ENCODE data around the gene MYH9. TPM values are rescaled to one million over a fixed set of nuclear protein-coding genes. Genes with fewer than 3 reads are reported as not detected.
"Not testable (repeated sequence)": the region's sequence is repeated elsewhere in the genome, so short reads cannot be mapped to it uniquely, and the experiment has no call there.

Gene MYH9
- total RNA-seq, 1 experiment from 2014 or later, result 380 TPM

DNA sequence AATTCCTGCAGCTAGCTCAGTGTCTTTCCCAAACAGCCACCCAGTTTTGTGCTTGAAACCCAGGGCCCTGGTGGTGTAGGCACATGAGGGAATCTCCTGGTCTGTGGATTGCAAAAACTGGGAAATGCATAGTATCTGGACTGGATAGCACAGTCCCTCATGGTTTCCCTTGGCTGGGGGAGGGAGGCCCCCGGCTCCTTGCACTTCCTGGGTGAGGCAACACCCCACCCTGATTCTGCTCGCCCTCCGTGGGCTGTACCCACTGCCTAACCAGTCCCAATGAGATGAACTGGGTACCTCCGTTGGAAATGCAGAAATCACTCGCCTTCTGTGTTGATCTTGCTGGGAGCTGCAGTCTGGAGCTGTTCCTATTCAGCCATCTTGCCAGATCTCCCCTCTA is 115.8 kb downstream of the MYH9 start:
- DNase-seq, H3K27me3 ChIP-seq, H3K9me3 ChIP-seq, H3K36me3 ChIP-seq, H3K4me3 ChIP-seq: not testable (repeated sequence)

DNA sequence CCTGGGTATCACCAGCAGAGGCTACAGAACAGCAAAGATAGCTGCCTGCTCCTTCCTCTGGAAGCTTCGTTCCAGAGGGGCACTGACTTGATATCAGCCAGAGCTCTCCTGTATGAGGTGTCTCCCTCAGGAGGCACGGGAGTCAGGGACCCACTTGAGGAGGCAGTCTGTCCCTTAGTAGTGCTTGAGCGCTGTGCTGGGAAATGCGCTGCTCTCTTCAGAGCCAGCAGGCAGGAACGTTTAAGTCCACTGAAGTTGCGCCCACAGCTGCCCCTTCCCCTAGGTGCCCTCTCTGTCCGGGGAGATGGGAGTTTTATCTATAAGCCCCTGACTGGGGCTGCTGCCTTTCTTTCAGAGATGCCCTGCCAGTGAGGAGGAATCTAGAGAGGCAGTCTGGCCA is 116.5 kb downstream of the MYH9 start:
- not testable (repeated sequence) for DNase-seq, H3K4me3 ChIP-seq, H3K9me3 ChIP-seq, H3K27me3 ChIP-seq, H3K36me3 ChIP-seq

DNA sequence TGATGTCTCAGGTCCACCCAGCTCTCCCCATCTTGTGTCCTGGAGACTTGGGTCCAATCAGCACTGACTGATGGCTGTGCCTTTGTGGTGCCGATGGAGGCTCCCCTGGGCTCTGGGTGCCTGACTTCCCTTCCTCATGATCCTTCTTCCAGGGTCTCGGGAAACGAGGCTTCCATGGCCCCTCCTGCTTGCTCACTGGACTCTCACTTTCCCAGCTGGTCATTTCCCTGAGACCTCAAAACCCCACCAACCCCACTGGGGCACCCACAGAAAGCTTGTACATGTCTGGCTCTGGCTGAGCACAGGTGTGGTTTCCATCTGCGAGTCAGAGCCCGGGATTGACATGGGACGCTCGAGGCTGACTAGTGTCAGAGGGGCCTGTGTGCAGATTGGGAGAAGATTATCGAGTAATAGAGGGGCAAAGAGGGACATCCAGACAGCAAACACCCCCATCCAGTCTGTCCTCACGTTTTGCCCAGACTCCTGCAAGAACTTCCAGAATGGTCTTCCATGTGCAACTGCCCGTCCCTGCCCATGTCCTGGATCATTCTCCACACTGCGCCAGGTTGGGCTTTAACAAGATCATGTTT is 119.8 kb downstream of the MYH9 start:
- Histone ChIP-seq H3K27me3 (no peaks in the 10 kb centered on the region), H3K9me3 (no peaks in the 10 kb centered on the region), H3K4me3 (no peak overlapping the region), H3K36me3 (no peaks in the 10 kb centered on the region)
- no peak for DNase-seq

DNA sequence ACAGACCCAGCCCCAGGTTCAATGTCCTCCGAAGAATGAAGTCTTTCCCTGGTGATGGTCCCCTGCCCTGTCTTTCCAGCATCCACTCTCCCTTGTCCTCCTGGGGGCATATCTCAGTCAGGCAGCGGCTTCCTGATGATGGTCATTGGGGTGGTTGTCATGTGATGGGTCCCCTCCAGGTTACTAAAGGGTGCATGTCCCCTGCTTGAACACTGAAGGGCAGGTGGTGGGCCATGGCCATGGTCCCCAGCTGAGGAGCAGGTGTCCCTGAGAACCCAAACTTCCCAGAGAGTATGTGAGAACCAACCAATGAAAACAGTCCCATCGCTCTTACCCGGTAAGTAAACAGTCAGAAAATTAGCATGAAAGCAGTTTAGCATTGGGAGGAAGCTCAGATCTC is 120.7 kb downstream of the MYH9 start:
- DNase-seq, result no peak
- no peak overlapping the region for H3K4me3 ChIP-seq

DNA sequence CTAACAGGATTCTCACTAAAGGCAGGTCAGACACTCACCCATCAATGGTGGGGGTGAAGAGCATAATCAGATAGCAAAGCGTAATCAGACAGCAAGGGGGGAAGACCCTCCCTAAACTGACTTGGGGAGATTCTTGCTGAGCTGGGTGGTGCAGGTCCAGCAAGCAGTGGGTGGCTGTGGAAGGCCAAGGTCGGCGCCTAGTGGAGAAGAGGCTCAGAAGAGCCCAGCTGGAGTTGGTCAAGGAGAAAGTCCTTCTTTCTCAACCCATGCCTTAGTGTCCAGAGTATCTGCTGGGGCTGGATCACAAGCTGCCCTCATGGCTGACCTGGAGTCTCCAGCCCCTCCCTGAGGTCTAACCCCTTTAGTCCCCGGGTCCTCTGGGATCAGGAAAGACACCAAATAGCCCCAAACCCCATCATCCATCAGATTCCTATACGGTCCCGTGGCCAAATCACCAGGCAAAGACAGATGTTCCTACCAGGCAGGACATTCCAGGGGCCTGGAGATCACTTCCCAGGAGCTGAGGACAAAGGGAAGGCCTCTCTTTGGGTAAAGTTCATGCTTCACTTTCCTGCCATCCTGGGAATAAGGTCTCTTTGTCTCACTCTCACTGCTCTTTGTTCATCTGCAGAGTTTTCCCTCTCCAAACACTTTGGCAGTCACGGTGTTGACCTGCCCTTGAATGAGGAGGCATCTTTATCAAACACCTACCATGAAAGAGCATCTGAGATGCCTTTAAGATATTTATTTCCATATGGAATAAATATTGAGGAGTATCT is 123.7 kb downstream of the MYH9 start:
- not testable (repeated sequence) for DNase-seq, H3K4me3 ChIP-seq

More for the DNA sequence above, 120.7 kb downstream of the MYH9 start:
- H3K9me3 ChIP-seq, result no peaks in the 10 kb centered on the region
- no peaks in the 10 kb centered on the region for H3K36me3 ChIP-seq
- H3K27me3 ChIP-seq, result no peaks in the 10 kb centered on the region

DNA sequence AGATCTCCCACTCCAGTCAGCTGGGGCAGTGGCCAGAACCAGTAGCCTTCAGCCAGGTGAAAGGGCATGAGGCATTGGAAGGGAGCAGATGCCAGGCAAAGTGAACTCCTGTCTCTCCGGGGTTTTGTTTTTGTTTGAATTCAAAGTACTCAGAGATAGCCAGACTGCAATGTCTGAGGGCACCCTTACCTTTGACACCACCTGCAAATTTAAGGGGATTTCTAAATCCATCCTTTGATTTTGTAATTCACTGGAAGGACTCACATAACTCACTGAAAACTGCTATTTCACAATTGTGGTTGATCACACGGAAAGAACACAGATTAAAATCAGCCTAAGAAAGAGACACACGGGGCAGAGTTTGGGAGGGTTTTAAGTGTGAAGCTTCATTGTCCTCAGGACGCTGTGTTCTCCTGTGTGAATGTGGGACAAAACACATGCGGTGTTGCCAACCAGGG is 124.5 kb downstream of the MYH9 start:
- not testable (repeated sequence) for H3K36me3 ChIP-seq, H3K4me3 ChIP-seq, H3K27me3 ChIP-seq, H3K9me3 ChIP-seq, DNase-seq

More for the DNA sequence above, 123.7 kb downstream of the MYH9 start:
- not testable (repeated sequence) for H3K36me3 ChIP-seq, H3K9me3 ChIP-seq, H3K27me3 ChIP-seq

DNA sequence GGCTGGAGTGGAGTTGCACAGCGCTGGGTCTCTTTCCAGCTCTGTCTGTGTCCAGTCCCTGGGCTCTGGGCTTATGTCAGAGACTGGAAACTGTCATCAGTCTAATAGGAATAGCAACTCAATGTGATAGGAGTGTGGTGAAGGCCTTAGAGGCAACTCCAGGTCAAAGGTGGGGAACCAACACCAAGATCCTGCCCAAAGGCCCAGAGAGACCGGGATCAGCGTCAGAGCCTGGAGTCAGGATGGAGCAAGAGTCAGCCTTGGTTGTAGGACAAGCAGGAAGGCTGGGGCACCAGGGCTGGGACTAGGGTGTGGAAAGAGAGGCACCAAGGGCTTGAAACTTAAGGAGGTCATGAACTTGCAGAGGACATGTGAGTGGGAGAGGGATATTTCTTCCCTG is 125.5 kb downstream of the MYH9 start:
- H3K27me3 ChIP-seq, H3K36me3 ChIP-seq, H3K4me3 ChIP-seq, H3K9me3 ChIP-seq, DNase-seq: not testable (repeated sequence)

DNA sequence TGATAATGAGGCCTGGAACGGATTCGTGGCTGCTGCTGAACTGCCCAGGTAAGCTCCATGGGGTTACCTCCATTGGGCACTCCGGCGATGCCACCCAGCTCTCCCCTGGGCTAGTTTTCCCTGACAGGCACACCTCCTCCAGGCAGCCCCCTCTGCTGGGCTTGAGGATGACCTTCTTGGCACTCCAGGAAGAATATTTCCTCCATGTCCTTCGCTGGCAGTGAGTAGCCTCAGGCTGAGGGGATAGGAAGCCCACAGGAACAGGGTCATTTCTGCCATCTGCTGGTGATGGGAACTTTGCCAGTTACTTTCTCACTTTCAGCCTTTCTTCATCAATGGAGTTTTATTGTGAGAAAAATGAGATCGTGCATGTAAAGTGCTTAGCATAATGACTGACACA is 126.1 kb downstream of the MYH9 start:
- not testable (repeated sequence) for H3K36me3 ChIP-seq, DNase-seq, H3K27me3 ChIP-seq, H3K4me3 ChIP-seq, H3K9me3 ChIP-seq

DNA sequence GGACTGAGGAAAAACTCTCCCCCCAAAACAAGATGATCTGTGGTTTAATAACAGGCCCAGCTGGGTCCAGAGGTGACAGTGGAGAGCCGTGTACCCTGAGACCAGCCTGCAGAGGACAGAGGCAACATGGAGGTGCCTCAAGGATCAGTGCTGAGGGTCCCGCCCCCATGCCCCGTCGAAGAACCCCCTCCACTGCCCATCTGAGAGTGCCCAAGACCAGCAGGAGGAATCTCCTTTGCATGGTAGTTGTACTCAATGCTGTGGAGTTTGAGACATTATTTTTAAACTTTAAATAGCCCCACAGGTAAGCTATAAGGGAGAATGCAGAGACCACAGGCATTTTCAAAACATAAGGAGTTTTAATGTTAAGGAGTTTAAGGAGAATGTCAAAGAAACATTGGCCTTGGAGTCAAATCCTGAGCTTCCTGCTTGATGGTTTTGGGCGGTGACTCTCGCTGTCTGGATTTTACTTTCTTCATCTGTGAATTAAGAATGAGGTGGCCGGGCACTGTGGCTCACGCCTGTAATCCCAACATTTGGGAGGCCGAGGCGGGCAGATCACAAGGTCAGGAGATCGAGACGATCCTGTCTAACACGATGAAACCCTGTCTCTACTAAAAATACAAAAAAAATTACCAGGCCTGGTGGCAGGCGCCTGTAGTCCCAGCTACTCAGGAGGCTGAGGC is 128.0 kb downstream of the MYH9 start:
- H3K27me3 ChIP-seq, result no peaks in the 10 kb centered on the region
- H3K9me3 ChIP-seq, result no peaks in the 10 kb centered on the region
- H3K4me3 ChIP-seq, result no peak overlapping the region
- no peaks in the 10 kb centered on the region for H3K36me3 ChIP-seq
- no peak for DNase-seq

DNA sequence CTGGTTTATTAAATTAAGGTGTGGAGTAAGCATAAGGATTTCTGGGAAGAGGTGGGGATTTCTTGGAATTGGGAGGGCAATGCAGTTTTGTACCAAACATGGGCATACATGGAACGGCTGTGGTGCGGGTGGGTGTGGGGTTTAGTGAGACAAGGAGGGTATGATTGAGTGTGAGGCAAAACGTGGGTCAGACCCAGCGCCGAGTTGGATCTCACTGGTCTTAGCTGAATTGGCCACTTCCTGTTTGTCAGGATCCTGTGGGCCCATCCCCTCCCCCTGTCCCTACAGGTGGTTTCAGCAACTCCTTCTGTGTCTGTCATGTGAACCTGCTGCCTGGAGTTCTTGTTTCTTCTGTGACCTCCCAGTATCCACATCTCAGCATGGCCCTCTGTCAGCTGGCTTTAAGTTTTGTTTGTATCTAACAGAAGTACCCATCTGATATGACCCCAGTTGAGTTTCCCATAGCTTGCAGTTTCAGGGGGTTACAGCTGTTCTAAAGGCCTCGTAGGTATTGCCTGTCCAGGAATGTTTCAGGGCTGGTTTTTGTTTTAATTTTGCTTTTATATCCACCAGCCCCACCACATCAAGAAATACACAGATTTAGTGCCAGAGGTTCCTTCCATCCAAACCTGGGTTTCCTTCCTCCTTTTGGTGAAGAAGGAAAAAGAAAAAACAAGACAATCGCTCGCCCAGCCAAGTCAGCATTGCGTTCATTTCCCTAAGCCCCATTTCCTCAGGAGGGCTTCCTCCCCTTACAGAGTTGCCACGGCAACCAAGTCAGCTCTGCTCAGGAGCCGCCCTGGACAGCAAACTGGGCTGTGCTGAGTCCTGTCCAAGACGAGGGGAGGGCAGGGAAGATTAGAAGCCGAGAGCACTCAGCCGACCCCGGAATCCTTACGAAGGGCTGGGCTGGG is 128.8 kb downstream of the MYH9 start:
- Histone ChIP-seq H3K27me3 (no peaks in the 10 kb centered on the region), H3K9me3 (no peaks in the 10 kb centered on the region), H3K36me3 (no peaks in the 10 kb centered on the region), H3K4me3 (no peak overlapping the region)
- DNase-seq, result no peak

DNA sequence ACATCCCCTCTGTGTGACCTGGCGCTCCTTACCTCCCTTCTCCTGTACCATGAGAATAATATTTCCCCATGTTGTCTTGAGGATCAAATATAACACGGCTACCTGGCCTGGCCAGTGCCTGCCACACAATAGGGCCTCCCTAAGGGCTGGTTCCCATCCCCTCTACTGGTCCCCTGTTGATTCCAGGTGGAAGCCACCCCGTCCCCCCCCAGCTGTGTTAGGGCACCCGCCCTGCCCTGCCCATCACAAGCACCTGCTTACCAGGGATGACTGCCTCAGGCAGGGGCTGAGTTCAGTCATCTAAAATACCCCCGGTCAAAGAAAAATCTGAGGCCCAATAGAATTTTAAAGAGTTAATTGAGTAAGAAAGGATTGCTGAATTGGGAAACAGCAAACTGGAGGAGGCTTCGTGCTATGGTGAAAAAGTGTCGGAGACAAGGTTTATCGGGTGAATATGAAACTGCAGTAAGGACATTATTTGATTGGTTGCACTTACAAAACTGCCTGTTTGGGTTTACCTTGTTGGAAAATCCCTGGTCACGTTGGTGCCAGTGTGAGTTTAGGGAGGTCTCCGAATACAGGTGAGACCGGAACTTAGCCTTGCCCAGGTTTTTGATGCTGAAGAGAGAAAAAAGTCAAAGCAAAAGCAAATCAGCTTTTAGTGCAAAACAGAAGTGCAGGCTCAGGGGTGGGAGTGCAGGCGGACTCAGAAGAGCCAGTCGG is 129.7 kb downstream of the MYH9 start:
- H3K36me3 ChIP-seq, result no peaks in the 10 kb centered on the region
- no peak for DNase-seq
- H3K27me3 ChIP-seq, result no peaks in the 10 kb centered on the region
- no peaks in the 10 kb centered on the region for H3K9me3 ChIP-seq
- H3K4me3 ChIP-seq, result no peak overlapping the region

DNA sequence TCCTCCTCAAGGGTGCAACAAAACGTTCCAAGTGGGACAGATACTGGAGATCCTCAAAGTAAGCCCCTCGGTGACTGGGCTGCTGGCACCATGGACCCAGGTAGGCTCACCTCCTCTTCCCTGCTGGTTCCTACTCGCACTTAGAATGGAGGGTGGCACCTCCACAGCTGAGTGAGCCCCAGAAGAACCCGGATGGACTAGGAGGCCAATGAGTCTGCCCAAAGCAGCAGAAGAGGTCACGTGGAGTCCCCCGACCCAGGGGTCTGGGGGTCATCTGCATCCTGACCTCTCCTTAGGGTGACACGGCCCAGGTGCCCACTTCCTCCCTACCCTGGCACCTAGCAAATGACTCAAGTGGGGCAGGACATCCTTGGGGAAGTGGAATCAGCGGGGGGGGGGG is 130.5 kb downstream of the MYH9 start:
- DNase-seq, result no peak
- H3K27me3 ChIP-seq, result no peaks in the 10 kb centered on the region
- H3K4me3 ChIP-seq, result no peak overlapping the region
- no peaks in the 10 kb centered on the region for H3K36me3 ChIP-seq
- H3K9me3 ChIP-seq, result no peaks in the 10 kb centered on the region

DNA sequence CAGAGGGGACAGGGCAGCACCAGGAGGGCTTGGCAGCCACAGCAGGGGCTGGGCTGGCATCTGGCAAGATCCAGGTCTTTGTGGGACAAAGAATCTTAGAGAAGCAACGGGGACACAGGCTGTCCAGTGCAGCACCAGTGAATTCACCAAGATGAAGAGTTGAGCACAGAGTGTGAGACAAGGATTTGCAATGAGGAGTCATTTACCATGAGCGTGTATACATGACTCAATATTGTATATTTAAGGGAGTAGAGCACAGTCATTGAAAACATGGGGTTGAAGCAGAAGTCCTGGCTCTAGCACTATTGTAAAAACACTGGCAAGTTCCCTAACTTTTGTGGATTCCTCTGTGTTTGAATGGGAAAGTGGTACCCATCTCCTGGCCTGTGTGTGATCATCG is 131.3 kb downstream of the MYH9 start:
- Histone ChIP-seq H3K4me3 (no peak overlapping the region), H3K36me3 (no peaks in the 10 kb centered on the region), H3K9me3 (no peaks in the 10 kb centered on the region), H3K27me3 (no peaks in the 10 kb centered on the region)
- DNase-seq, result no peak

DNA sequence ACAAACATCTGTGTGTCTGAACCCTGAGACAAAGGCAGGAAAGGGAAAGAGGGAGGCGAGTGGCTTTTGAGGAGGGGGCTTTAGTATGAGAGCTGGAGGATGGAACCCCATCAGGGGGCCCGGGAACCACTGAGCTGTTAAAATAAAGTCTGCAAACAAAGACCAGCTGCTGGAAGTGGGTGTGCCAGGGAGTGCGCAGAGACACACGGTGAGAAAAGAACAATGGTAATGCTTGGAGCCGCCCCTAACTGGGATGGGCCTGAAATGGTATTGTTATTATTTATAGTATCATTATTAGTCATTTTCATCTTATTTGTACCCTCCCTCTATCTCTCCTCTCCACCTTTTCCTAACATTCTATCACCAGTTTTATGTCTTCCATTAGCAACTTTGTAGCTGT is 132.2 kb downstream of the MYH9 start:
- DNase-seq, H3K4me3 ChIP-seq, H3K9me3 ChIP-seq, H3K27me3 ChIP-seq, H3K36me3 ChIP-seq: not testable (repeated sequence)

DNA sequence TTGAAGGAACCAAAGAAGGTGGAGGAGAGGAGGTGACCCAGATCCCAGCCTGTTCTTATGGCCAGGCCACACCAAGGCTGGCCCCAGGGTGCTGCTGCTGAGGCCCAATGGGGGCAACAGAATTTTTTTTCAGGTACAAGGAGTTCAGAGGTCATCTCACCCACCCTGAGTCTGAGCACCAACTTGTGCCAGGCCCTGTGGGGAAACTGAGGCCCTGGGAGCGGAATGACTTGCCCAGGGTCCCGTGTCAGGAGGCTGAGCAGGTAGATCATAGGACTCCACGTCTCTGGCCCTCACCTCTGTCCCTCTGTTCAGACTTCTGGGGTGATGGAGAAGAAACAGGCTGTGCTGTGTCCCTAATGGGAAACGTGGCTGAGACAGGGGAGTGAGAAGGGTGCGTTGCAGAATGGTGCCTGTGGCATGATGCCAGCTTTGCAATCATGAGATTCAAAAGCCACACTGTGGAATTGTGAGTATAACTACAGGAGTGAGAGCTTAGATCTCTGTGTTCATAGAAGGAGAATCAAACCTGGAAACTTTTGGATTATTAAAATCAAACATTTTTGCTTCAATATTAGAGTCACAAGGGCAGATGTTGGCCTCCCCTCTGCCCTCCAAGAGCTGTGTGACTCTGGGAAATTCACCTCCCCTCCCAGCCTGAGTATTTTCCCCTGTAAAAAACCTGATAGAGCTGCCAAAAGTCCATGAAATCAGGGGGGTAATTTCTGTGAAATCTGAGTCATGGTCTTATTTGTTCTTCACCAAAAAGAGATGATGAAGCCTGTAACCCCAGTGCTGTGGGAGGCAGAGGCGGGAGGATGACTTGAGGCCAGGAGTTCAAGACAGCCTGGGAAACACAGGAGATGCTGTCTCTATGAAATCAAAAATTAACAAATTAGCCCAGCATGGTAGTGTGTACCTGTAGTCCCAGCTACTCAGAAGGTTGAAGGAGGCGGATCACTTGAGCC is 134.0 kb downstream of the MYH9 start:
- Histone ChIP-seq H3K27me3 (no peaks in the 10 kb centered on the region), H3K4me3 (no peak overlapping the region)

More for the DNA sequence above, 134.0 kb downstream of the MYH9 start:
- Histone ChIP-seq H3K36me3 (no peaks in the 10 kb centered on the region), H3K9me3 (no peaks in the 10 kb centered on the region)
- no peak for DNase-seq

All from MG63 (cell line).